ENCODE measurements around the gene RNF31. TPM values are rescaled to one million over a fixed set of nuclear protein-coding genes. Genes with fewer than 3 reads are reported as not detected.
"Not testable (repeated sequence)": the region's sequence is repeated elsewhere in the genome, so short reads cannot be mapped to it uniquely, and the experiment has no call there.

Gene RNF31
- total and polyA plus RNA-seq, 2 experiments from 2014 or later: 27.8 to 29.7 TPM

- peak overlapping the region; percentile 30 for H3K27ac ChIP-seq
- TF ChIP-seq EZH2 (IDR thresholded peaks at IDR 0.05; ENCODE audit: borderline replicate concordance) (no peak), CTCF (IDR thresholded peaks at IDR 0.05; ENCODE audit: poor library complexity) (no peak), EZH2phosphoT487 (IDR thresholded peaks at IDR 0.05; ENCODE audit: low read depth, severe bottlenecking, unreplicated experiment) (no peak)
- 97% methylated on average over 7 of the region's 7 CpGs for WGBS (ENCODE audit: low lambda C conversion rate, missing lambda C conversion rate)
Measured at GRCh38 chr14:24198814-24199524, 51.7 kb downstream of the RNF31 start.

GRCh38 chr14:24202538-24202937, 55.2 kb downstream of the RNF31 start:
- not testable (repeated sequence) for DNase-seq (ENCODE audit: low spot score); H3K36me3 ChIP-seq (replicated peaks; ENCODE audit: insufficient read depth, low read depth); H3K9me3 ChIP-seq (ENCODE audit: low read depth); H3K27ac ChIP-seq; H3K4me3 ChIP-seq; H3K4me2 ChIP-seq; H3K9me2 ChIP-seq (replicated peaks; ENCODE audit: insufficient read depth); H4K20me1 ChIP-seq (ENCODE audit: insufficient read depth, poor library complexity, severe bottlenecking); H2AFZ ChIP-seq; H3K4me1 ChIP-seq (ENCODE audit: insufficient read depth); H3K27me3 ChIP-seq
- peaks cover 25% of the 10 kb centered on the region for H3K79me2 ChIP-seq
- 70% methylated on average over 8 of the region's 8 CpGs for WGBS (ENCODE audit: low lambda C conversion rate, missing lambda C conversion rate)

More at GRCh38 chr14:24198814-24199524, 51.7 kb downstream of the RNF31 start:
- Histone ChIP-seq H3K79me2 (peaks cover 50% of the 10 kb centered on the region), H3K4me2 (no peak overlapping the region), H3K9me2 (replicated peaks; ENCODE audit: insufficient read depth) (no peaks in the 10 kb centered on the region), H3K36me3 (replicated peaks; ENCODE audit: insufficient read depth, low read depth) (no peaks in the 10 kb centered on the region), H2AFZ (no peak overlapping the region), H3K9me3 (ENCODE audit: low read depth) (no peaks in the 10 kb centered on the region), H3K4me1 (ENCODE audit: insufficient read depth) (peaks cover 13% of the 10 kb centered on the region), H4K20me1 (ENCODE audit: insufficient read depth, poor library complexity, severe bottlenecking) (no peaks in the 10 kb centered on the region), H3K4me3 (no peak overlapping the region), H3K27me3 (no peaks in the 10 kb centered on the region)
- DNase-seq (ENCODE audit: low spot score): no peak

- not testable (repeated sequence) for DNase-seq (ENCODE audit: low spot score); H3K4me2 ChIP-seq; H3K9me2 ChIP-seq (replicated peaks; ENCODE audit: insufficient read depth); H3K4me3 ChIP-seq; H2AFZ ChIP-seq; H3K9me3 ChIP-seq (ENCODE audit: low read depth); H4K20me1 ChIP-seq (ENCODE audit: insufficient read depth, poor library complexity, severe bottlenecking); H3K36me3 ChIP-seq (replicated peaks; ENCODE audit: insufficient read depth, low read depth); H3K27ac ChIP-seq; H3K27me3 ChIP-seq; H3K4me1 ChIP-seq (ENCODE audit: insufficient read depth)
- peaks cover 18% of the 10 kb centered on the region for H3K79me2 ChIP-seq
- 99% methylated on average over 16 of the region's 16 CpGs for WGBS (ENCODE audit: low lambda C conversion rate, missing lambda C conversion rate)
Measured at GRCh38 chr14:24203249-24203886, 56.1 kb downstream of the RNF31 start.

GRCh38 chr14:24204163-24205146, 57.2 kb downstream of the RNF31 start:
- H3K79me2 ChIP-seq: peaks cover 11% of the 10 kb centered on the region
- H3K27me3 ChIP-seq: no peaks in the 10 kb centered on the region
- TF ChIP-seq CTCF (IDR thresholded peaks at IDR 0.05; ENCODE audit: poor library complexity) (no peak), EZH2phosphoT487 (IDR thresholded peaks at IDR 0.05; ENCODE audit: low read depth, severe bottlenecking, unreplicated experiment) (no peak), EZH2 (IDR thresholded peaks at IDR 0.05; ENCODE audit: borderline replicate concordance) (no peak)
- H3K4me2 ChIP-seq: no peak overlapping the region
- 96% methylated on average over 7 of the region's 7 CpGs for WGBS (ENCODE audit: low lambda C conversion rate, missing lambda C conversion rate)
- H4K20me1 ChIP-seq (ENCODE audit: insufficient read depth, poor library complexity, severe bottlenecking): no peaks in the 10 kb centered on the region
- DNase-seq (ENCODE audit: low spot score): no peak
- no peak overlapping the region for H3K27ac ChIP-seq
- no peaks in the 10 kb centered on the region for H3K36me3 ChIP-seq (replicated peaks; ENCODE audit: insufficient read depth, low read depth)
- H3K4me3 ChIP-seq: no peak overlapping the region
- H3K4me1 ChIP-seq (ENCODE audit: insufficient read depth): no peaks in the 10 kb centered on the region
- H3K9me3 ChIP-seq (ENCODE audit: low read depth): no peaks in the 10 kb centered on the region
- no peak overlapping the region for H2AFZ ChIP-seq
- H3K9me2 ChIP-seq (replicated peaks; ENCODE audit: insufficient read depth): no peaks in the 10 kb centered on the region
